IMR-90 (cell line): ENCODE data around the gene ABHD6. TPM values are rescaled to one million over a fixed set of nuclear protein-coding genes. Genes with fewer than 3 reads are reported as not detected.
"Not testable (repeated sequence)": the region's sequence is repeated elsewhere in the genome, so short reads cannot be mapped to it uniquely, and the experiment has no call there.

Experiments
- ATAC-seq: fragments of 200-7000 bp; cut with Tn5 transposase; 2 replicates; pipeline ENCODE4 v1.9.1; 2020; ENCODE audit warnings: low read depth, mild to moderate bottlenecking, moderate library complexity
- BruUV-seq: library from RNA; stranded (reverse); fragments of 400-500 nt; replicated peaks from 2 replicates; lab custom pipeline; 2021; lab: Mats Ljungman, UMichigan
- CTCF ChIA-PET: fragments of 300-600 bp; formaldehyde crosslinking; extraction: SDS; loops from one replicate; lab custom pipeline; 2021; ENCODE audit warnings: antibody characterized with exemption; lab: Yijun Ruan, JAX
- POLR2A ChIA-PET: fragments of 300-600 bp; sonication (Branson Sonifier 250); formaldehyde crosslinking; loops from one replicate; lab custom pipeline; 2022; ENCODE audit warnings: antibody characterized with exemption; ENCODE audit not compliant: unreplicated experiment; lab: Charles Lee
- DNase-seq: peaks from one replicate; pipeline ENCODE4 v3.0.0; 2013
- H2AFZ ChIP-seq: replicated peaks from 2 replicates; pipeline ENCODE3; 2013; ENCODE audit warnings: low read length, mild to moderate bottlenecking; ENCODE audit not compliant: poor library complexity
- H2AK5ac ChIP-seq: 2 replicates; pipeline ENCODE4 v1.6.1; 2013; ENCODE audit warnings: low read depth, low read length, inconsistent platforms
- H2AK9ac ChIP-seq: replicated peaks from 2 replicates; pipeline ENCODE3; 2013; ENCODE audit warnings: mild to moderate bottlenecking, low read depth, low read length, moderate library complexity; ENCODE audit not compliant: poor library complexity
- H2BK120ac ChIP-seq: 2 replicates; pipeline ENCODE4 v1.6.1; 2013; ENCODE audit warnings: low read depth, low read length, inconsistent platforms
- H2BK15ac ChIP-seq: 3 replicates; pipeline ENCODE4 v1.6.1; 2013; ENCODE audit warnings: low read depth, low read length, inconsistent platforms
- H2BK20ac ChIP-seq: 2 replicates; pipeline ENCODE4 v1.6.1; 2013; ENCODE audit warnings: low read depth, mild to moderate bottlenecking, inconsistent platforms, low read length, moderate library complexity
- H2BK5ac ChIP-seq: 2 replicates; pipeline ENCODE4 v1.6.1; 2013; ENCODE audit warnings: mild to moderate bottlenecking, low read depth, low read length, inconsistent platforms; ENCODE audit not compliant: poor library complexity, severe bottlenecking
- H3K14ac ChIP-seq: replicated peaks from 2 replicates; pipeline ENCODE4 v1.6.1; 2013; ENCODE audit warnings: low read depth, low read length, inconsistent platforms
- H3K18ac ChIP-seq: 2 replicates; pipeline ENCODE4 v1.6.1; 2013; ENCODE audit warnings: low read depth, low read length, control low read depth
- H3K23ac ChIP-seq: 2 replicates; pipeline ENCODE4 v1.6.1; 2013; ENCODE audit warnings: low read depth, low read length, inconsistent platforms
- H3K27ac ChIP-seq: 2 replicates; pipeline ENCODE4 v1.5.1; 2013; ENCODE audit warnings: mild to moderate bottlenecking, control low read depth, low read length; ENCODE audit not compliant: insufficient read depth
- H3K27me3 ChIP-seq: 2 replicates; pipeline ENCODE4 v1.6.1; 2013; ENCODE audit warnings: low read length; ENCODE audit not compliant: control insufficient read depth, insufficient read depth
- H3K36me3 ChIP-seq: 2 replicates; pipeline ENCODE4 v1.6.1; 2013; ENCODE audit warnings: low read length, mixed read lengths; ENCODE audit not compliant: control insufficient read depth, insufficient read depth
- H3K4ac ChIP-seq: 2 replicates; pipeline ENCODE4 v1.6.1; 2013; ENCODE audit warnings: low read depth, low read length, inconsistent platforms
- H3K4me1 ChIP-seq: 2 replicates; pipeline ENCODE4 v1.6.1; 2013; ENCODE audit warnings: low read length, mixed read lengths; ENCODE audit not compliant: control insufficient read depth, insufficient read depth
- H3K4me2 ChIP-seq: 2 replicates; pipeline ENCODE4 v1.6.1; 2013; ENCODE audit warnings: low read depth, mild to moderate bottlenecking, control low read depth, low read length, moderate library complexity
- H3K4me3 ChIP-seq: 2 replicates; pipeline ENCODE4 v1.5.1; 2013; ENCODE audit warnings: low read depth, mild to moderate bottlenecking, control low read depth, low read length, moderate library complexity; ENCODE audit not compliant: insufficient read depth
- H3K56ac ChIP-seq: 2 replicates; pipeline ENCODE4 v1.6.1; 2013; ENCODE audit warnings: low read length, inconsistent platforms; ENCODE audit not compliant: insufficient read depth; ENCODE audit errors: extremely low read depth
- H3K79me1 ChIP-seq, 2 experiments: 2 replicates each; pipeline ENCODE4 v1.6.1; 2013; ENCODE audit warnings: low read length in 2 of 2, inconsistent platforms in 1 of 2, low read depth in 1 of 2
- H3K9ac ChIP-seq: 2 replicates; pipeline ENCODE4 v1.6.1; 2013; ENCODE audit warnings: low read depth, low read length, control low read depth
- H3K9me1 ChIP-seq: 2 replicates; pipeline ENCODE4 v1.6.1; 2013; ENCODE audit warnings: low read length, inconsistent platforms; ENCODE audit not compliant: insufficient read depth
- H3K9me3 ChIP-seq: 2 replicates; pipeline ENCODE4 v1.6.1; 2013; ENCODE audit warnings: low read length; ENCODE audit not compliant: control insufficient read depth, insufficient read depth
- H4K20me1 ChIP-seq: 2 replicates; pipeline ENCODE4 v1.6.1; 2013; ENCODE audit warnings: low read length, inconsistent platforms; ENCODE audit not compliant: insufficient read depth
- H4K5ac ChIP-seq: 2 replicates; pipeline ENCODE4 v1.6.1; 2013; ENCODE audit warnings: mild to moderate bottlenecking, low read depth, low read length, control low read depth
- H4K8ac ChIP-seq, 2 experiments: 2 replicates each; pipeline ENCODE4 v1.6.1; 2013; ENCODE audit warnings: low read depth in 2 of 2, low read length in 2 of 2, control low read depth in 1 of 2, inconsistent platforms in 1 of 2
- H4K91ac ChIP-seq: 2 replicates; pipeline ENCODE4 v1.6.1; 2013; ENCODE audit warnings: low read depth, low read length, inconsistent platforms; ENCODE audit not compliant: insufficient read depth
- WGBS, 2 experiments: methylation state at CpG; one replicate each; pipeline versions ENCODE4 v1.1.5 to v1.1.7; 2013; ENCODE audit warnings: missing lambda C conversion rate in 2 of 2; ENCODE audit not compliant: insufficient read length in 1 of 2; ENCODE audit errors: extremely low coverage in 2 of 2; 5-methylcytosine and 5-hydroxymethylcytosine counted together
- dilution Hi-C: fragments of 300-500 bp; cut with HindIII; formaldehyde crosslinking; loops from one replicate; pipeline ENCODE4 v1.14.3; 2018; ENCODE audit warnings: low sequenced_read_pairs; ENCODE audit not compliant: unreplicated experiment
- in situ Hi-C: fragments of 300-500 bp; cut with MboI; formaldehyde crosslinking; loops from 3 replicates; pipeline ENCODE4 v1.14.3; 2019; ENCODE audit warnings: low sequenced_read_pairs, inconsistent platforms, mixed read lengths
- intact Hi-C: fragments of 100-400 bp; cut with micrococcal nuclease; formaldehyde crosslinking; loops from 2 replicates; pipeline ENCODE4 v1.10.0; 2022
- polyA plus RNA-seq, 3 experiments: library from polyadenylated mRNA; depleted of rRNA; stranded (reverse); fragments of >200 nt; gene quantifications; 2 replicates each; pipeline ENCODE4 v1.2.3, GENCODE V29; 2012; ENCODE audit warnings: low replicate concordance in 1 of 3
- total RNA-seq: library from RNA; depleted of rRNA; stranded (reverse); fragments of >200 nt; gene quantifications from 2 replicates; pipeline ENCODE4 v1.2.3, GENCODE V29; 2012

ABHD6 gene
- total and polyA plus RNA-seq, 2 of the 4 experiments (the other 2 are of a cell fraction): 5.0 to 5.6 TPM

- H4K20me1 ChIP-seq, DNase-seq, POLR2A ChIA-PET, H3K56ac ChIP-seq, H2BK15ac ChIP-seq, H2BK20ac ChIP-seq, H3K18ac ChIP-seq, H2BK120ac ChIP-seq, in situ Hi-C loops, H3K36me3 ChIP-seq, H3K9me3 ChIP-seq, ATAC-seq, H4K8ac ChIP-seq, H4K91ac ChIP-seq, H3K4ac ChIP-seq, H3K4me3 ChIP-seq, H3K9me1 ChIP-seq, H3K27ac ChIP-seq, H3K9ac ChIP-seq, H2AFZ ChIP-seq, H2BK5ac ChIP-seq, dilution Hi-C loops, intact Hi-C loops, BruUV-seq, H3K4me2 ChIP-seq, H4K5ac ChIP-seq, H2AK5ac ChIP-seq, H3K23ac ChIP-seq, H2AK9ac ChIP-seq, H3K79me1 ChIP-seq, H3K4me1 ChIP-seq, H3K14ac ChIP-seq: not testable (repeated sequence)
- peaks cover 37% of the 10 kb centered on the region for H3K27me3 ChIP-seq
- no CpG with 5 or more reads among the region's 3 CpGs for WGBS, 2 experiments
- CTCF ChIA-PET: interaction anchor here (1.6 kb wide), 1 partner anchor 11 kb away, joined by 8 read pairs; no protein-coding TSS in a partner anchor
Measured at GRCh38 chr3:58227933-58228332, 9.7 kb upstream of the ABHD6 start.
